Subcutaneous abdominal adipose tissue (tissue), 5 donors: Measurements from ENCODE around the gene CHD6.

Source experiments
- H3K27ac ChIP-seq: one replicate; pipeline ENCODE4 v1.7.0; 2013; ENCODE audit warnings: low read depth, mild to moderate bottlenecking, inconsistent platforms, low read length, moderate library complexity
- H3K27me3 ChIP-seq, 5 donors: one replicate each; pipeline ENCODE4 v1.7.0; 2013; ENCODE audit warnings: low read length in 5 of 5, inconsistent platforms in 1 of 5; ENCODE audit not compliant: control insufficient read depth in 5 of 5, insufficient read depth in 4 of 5
- H3K36me3 ChIP-seq, 5 donors: one replicate each; pipeline ENCODE4 v1.7.0; 2013; ENCODE audit warnings: low read length in 5 of 5; ENCODE audit not compliant: control insufficient read depth in 5 of 5, insufficient read depth in 5 of 5
- H3K4me1 ChIP-seq, 5 donors: one replicate each; pipeline ENCODE4 v1.7.0; 2013; ENCODE audit warnings: low read length in 5 of 5, mild to moderate bottlenecking in 3 of 5, moderate library complexity in 1 of 5; ENCODE audit not compliant: control insufficient read depth in 5 of 5, insufficient read depth in 5 of 5
- H3K4me3 ChIP-seq, 5 donors: one replicate each; pipeline ENCODE4 v1.7.0; 2013; ENCODE audit warnings: low read length in 5 of 5, low read depth in 1 of 5
- H3K9ac ChIP-seq, 5 donors: one replicate each; pipeline ENCODE4 v1.7.0; 2013; ENCODE audit warnings: low read length in 5 of 5, mild to moderate bottlenecking in 4 of 5, moderate library complexity in 3 of 5
- H3K9me3 ChIP-seq, 5 donors: one replicate each; pipeline ENCODE4 v1.7.0; 2013; ENCODE audit warnings: low read length in 5 of 5; ENCODE audit not compliant: control insufficient read depth in 5 of 5
- donor health status: healthy.
- donor health status: healthy.
- donor health status: healthy.
- donor health status: healthy.
- donor health status: healthy.

CHD6 gene

GRCh38 chr20:41533537-41534136, 84.5 kb downstream of the CHD6 start:
- Histone ChIP-seq H3K9me3 (peaks cover 0 to 6% (median 4%) of the 10 kb centered on the region in 5 donors), H3K27ac (no peak overlapping the region), H3K27me3 (no peaks in the 10 kb centered on the region), H3K9ac (no peak overlapping the region), H3K4me3 (no peak overlapping the region), H3K4me1 (no peaks in the 10 kb centered on the region), H3K36me3 (peaks cover 11 to 24% (median 17%) of the 10 kb centered on the region in 5 donors)

GRCh38 chr20:41532935-41533334, 85.2 kb downstream of the CHD6 start:
- Histone ChIP-seq H3K27ac (no peak overlapping the region), H3K4me1 (no peaks in the 10 kb centered on the region), H3K9ac (no peak overlapping the region), H3K9me3 (peaks cover 0 to 5% (median 4%) of the 10 kb centered on the region in 5 donors), H3K36me3 (peaks cover 11 to 23% (median 16%) of the 10 kb centered on the region in 5 donors), H3K4me3 (no peak overlapping the region), H3K27me3 (no peaks in the 10 kb centered on the region)

GRCh38 chr20:41531518-41532275, 86.5 kb downstream of the CHD6 start:
- no peak overlapping the region for H3K4me3 ChIP-seq
- peaks cover 6 to 23% (median 16%) of the 10 kb centered on the region in 5 donors for H3K36me3 ChIP-seq
- no peaks in the 10 kb centered on the region for H3K9me3 ChIP-seq
- no peaks in the 10 kb centered on the region for H3K4me1 ChIP-seq
- no peak overlapping the region for H3K9ac ChIP-seq
- H3K27ac ChIP-seq: no peak overlapping the region
- H3K27me3 ChIP-seq: no peaks in the 10 kb centered on the region

GRCh38 chr20:41530923-41531322, 87.3 kb downstream of the CHD6 start:
- Histone ChIP-seq H3K4me3 (no peak overlapping the region), H3K27ac (no peak overlapping the region), H3K4me1 (peaks cover 0 to under 1% (median 0%) of the 10 kb centered on the region in 5 donors), H3K9ac (no peak overlapping the region), H3K27me3 (no peaks in the 10 kb centered on the region), H3K36me3 (peaks cover 6 to 23% (median 16%) of the 10 kb centered on the region in 5 donors), H3K9me3 (no peaks in the 10 kb centered on the region)

GRCh38 chr20:41526327-41526726, 91.8 kb downstream of the CHD6 start:
- Histone ChIP-seq H3K4me3 (no peak overlapping the region), H3K36me3 (peaks cover 0 to 10% (median 3%) of the 10 kb centered on the region in 5 donors), H3K4me1 (peaks cover 0 to 9% (median 0%) of the 10 kb centered on the region in 5 donors), H3K27ac (no peak overlapping the region), H3K27me3 (no peaks in the 10 kb centered on the region), H3K9me3 (no peaks in the 10 kb centered on the region), H3K9ac (no peak overlapping the region)

GRCh38 chr20:41524980-41525613, 93.1 kb downstream of the CHD6 start:
- peaks cover 0 to 9% (median 0%) of the 10 kb centered on the region in 5 donors for H3K4me1 ChIP-seq
- no peak overlapping the region for H3K9ac ChIP-seq
- H3K27ac ChIP-seq: no peak overlapping the region
- no peaks in the 10 kb centered on the region for H3K27me3 ChIP-seq
- peak overlapping the region in 4 of 5 donors; percentile 6 to 32 (median 16) for H3K4me3 ChIP-seq
- no peaks in the 10 kb centered on the region for H3K9me3 ChIP-seq
- H3K36me3 ChIP-seq: peaks cover 0 to 11% (median 3%) of the 10 kb centered on the region in 5 donors

- H3K27me3 ChIP-seq: no peaks in the 10 kb centered on the region
- no peak overlapping the region for H3K27ac ChIP-seq
- no peak overlapping the region for H3K9ac ChIP-seq
- no peak overlapping the region for H3K4me3 ChIP-seq
- no peaks in the 10 kb centered on the region for H3K9me3 ChIP-seq
- H3K4me1 ChIP-seq: peaks cover 0 to 9% (median 0%) of the 10 kb centered on the region in 5 donors
- H3K36me3 ChIP-seq: peaks cover 0 to 11% (median 3%) of the 10 kb centered on the region in 5 donors
Measured at GRCh38 chr20:41523857-41524256, 94.3 kb downstream of the CHD6 start.

- no peak overlapping the region for H3K27ac ChIP-seq
- peaks cover 15 to 36% (median 18%) of the 10 kb centered on the region in 5 donors for H3K36me3 ChIP-seq
- no peaks in the 10 kb centered on the region for H3K27me3 ChIP-seq
- peaks cover 2 to 19% (median 8%) of the 10 kb centered on the region in 5 donors for H3K4me1 ChIP-seq
- H3K9ac ChIP-seq: no peak overlapping the region
- H3K9me3 ChIP-seq: no peaks in the 10 kb centered on the region
- no peak overlapping the region for H3K4me3 ChIP-seq
Measured at GRCh38 chr20:41513829-41514228, 104.3 kb downstream of the CHD6 start.

- Histone ChIP-seq H3K36me3 (peaks cover 15 to 36% (median 18%) of the 10 kb centered on the region in 5 donors), H3K27ac (no peak overlapping the region), H3K9ac (no peak overlapping the region), H3K4me1 (peaks cover 2 to 21% (median 8%) of the 10 kb centered on the region in 5 donors), H3K27me3 (no peaks in the 10 kb centered on the region), H3K4me3 (no peak overlapping the region), H3K9me3 (no peaks in the 10 kb centered on the region)
Measured at GRCh38 chr20:41512624-41513023, 105.6 kb downstream of the CHD6 start.
